RPMI8226 (cell line): ENCODE results near the gene ST3GAL4.
A peak's percentile ranks its signal among the peaks of the same experiment; 100 is the strongest.
"Not testable (repeated sequence)": the region's sequence is repeated elsewhere in the genome, so short reads cannot be mapped to it uniquely, and the experiment has no call there.

ENCODE experiments used
- DNase-seq: peaks from one replicate; pipeline ENCODE4 v3.0.0-alpha.2; 2015

The ST3GAL4 gene, protein sequence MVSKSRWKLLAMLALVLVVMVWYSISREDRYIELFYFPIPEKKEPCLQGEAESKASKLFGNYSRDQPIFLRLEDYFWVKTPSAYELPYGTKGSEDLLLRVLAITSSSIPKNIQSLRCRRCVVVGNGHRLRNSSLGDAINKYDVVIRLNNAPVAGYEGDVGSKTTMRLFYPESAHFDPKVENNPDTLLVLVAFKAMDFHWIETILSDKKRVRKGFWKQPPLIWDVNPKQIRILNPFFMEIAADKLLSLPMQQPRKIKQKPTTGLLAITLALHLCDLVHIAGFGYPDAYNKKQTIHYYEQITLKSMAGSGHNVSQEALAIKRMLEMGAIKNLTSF

DNA sequence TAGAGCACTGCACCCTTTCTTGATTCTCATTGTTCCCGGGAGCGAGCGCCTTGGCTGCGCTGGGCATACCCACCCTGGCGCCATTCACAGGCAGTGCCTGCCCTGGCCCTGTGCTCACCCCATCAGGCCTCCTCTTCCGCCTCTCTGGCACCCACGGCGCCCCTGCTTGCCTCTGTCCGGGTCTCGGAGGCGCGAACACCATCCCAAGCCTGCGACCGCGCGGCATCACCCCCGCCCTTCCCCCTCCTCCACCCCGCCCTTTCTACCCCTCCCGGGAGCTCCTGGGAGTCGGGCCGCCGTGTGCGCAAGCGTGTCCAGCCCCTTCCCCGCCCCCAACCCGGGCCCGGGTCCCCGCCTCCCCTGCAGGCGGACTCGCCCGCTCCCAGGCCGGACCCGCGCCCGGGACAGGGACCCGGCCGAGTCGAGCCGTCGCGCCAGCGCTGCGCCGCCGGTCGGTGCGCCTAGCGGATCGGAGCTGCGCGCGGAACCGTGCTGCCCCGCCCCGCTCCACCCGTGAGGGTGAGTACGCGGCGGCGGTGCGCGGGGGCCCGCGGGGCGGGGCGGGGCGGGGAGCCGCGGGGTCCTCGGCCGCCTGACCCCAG lies at the start of gene ST3GAL4:
Gene ST3GAL4, plus strand, starts transcription at position 363 of the 602 bp plus-strand sequence. CDS start 50,470 bp downstream, outside the sequence.
- peak; percentile 57 for DNase-seq

DNA sequence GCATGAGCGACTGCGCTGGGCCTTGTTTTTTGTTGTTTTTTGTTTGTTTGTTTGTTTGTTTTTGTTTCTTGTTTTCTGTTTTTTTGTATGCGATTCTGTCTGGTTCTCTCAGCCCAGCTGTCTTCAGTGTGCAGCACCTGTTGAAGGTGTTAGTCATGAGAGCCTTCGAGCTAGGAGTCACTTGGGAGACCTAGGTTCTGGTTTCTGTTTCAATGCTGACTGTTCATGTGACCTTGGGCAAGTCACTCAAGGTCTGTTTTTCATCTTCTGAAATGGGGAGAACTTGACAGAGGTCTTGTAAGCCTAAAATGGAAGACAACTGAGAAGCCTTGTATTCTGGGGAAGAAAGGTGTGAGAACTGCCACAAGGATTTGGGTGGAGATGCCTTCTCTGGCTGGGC lies 49.8 kb upstream of the ST3GAL4 start:
- peak; percentile 65 for DNase-seq

DNA sequence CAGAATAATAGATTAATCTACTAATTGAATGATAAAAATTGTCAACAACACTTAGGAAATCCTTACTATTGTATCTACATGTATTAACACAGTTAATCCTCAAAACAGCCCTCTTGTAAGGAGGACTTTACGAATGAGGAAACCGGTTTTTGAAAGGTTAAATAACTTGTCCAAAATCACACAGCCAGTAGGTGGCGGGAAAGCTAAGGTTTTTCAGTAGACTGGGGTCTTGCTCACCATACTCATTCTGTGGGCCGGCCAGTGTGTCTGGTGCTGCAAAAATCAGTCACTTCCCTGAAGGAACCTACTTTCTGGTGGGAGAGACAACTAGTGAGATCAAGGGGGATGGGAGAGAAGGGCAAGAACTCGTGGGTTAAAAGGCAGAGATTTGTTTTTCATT lies 47.8 kb upstream of the ST3GAL4 start:
- DNase-seq: no peak

DNA sequence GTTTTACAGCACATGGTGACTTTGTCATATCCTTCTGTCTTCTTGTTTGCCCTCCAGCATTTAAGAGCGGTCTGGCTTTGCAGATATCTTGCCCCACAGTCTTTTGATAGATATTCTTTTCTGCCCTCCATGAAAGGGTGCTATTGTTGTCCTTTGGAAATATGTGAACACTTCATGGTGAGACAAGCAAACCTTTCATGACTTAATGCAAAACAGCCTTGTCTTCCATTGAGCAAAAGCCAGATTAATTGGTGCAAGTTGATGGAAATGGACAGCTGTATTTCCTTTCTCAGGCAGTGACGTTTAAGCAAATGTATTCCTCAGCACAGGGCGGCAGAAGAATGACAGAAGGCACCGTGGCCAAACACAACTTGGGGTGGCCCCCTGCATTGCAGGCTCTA lies 47.2 kb upstream of the ST3GAL4 start:
- DNase-seq: no peak

DNA sequence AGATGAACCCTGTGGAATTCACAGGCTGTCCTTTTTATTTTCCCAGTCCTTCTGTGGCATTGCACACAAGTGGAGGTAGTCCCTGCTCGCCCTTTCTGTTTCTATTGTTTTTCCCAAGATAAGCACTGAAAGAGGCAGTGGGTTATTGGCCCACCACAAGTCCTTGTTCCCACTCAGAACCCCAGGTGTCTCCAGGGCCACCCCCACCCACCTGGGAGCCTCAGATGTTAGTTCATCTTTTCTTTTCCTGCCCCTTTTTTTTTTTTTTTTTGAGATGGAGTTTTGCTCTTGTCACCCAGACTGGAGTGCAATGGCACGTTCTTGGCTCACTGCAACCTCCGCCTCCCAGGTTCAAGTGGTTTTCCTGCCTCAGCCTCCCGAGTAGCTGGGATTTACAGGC lies 46.7 kb upstream of the ST3GAL4 start:
- DNase-seq: not testable (repeated sequence)

DNA sequence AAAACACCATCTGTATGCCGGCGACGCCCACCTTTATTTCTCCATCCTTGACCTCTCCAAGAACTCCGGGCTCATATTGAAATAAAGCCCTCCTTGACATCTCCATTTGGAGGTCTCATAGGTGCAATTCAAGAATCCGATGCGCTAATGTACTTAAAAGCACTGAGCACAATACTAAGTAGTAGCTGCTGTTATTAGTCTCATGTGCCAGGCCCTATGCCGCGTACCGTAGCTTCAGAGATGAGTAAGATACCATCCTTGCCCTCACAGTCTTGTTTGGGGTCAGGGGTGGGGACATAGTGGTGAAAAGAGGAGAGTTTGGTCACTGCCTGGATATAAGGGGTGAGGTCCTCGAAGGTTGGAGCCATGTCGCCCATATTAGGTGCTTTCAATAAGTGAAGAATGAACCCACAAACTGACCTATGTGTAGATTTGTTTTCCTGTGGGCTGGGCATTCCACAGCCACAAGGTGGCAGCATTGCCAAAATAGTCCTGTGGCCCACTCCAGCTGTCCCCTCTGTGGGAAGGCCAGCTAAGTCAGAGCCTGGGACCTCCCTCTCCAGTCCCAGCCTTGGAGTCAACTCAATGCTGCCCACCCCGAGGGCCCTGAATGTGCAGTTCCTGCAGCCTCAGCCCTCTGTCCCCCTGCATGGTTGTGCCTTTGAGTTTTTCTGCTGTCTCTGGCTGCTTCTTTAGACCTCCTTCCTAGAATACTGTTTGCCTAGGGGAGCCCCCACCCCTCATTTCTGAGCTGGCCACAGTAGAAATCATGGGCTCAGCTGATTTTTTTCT lies 45.1 kb upstream of the ST3GAL4 start:
- DNase-seq: peak; percentile 58

DNA sequence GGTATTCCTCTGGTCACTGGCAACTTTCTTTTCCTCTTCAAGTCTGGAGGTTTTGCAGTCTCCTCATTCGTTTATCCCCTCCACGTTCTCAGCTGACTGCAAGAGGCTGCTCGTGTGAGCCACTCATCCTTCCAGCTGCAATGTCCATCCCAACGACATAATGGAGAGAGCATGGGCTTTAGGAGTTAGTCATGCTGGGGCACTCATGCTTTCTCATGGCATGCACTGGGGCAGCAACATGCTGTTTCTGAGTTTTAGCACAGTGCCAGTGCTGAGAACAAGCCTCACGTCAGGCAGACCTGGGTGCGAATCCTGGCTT lies 44.5 kb upstream of the ST3GAL4 start:
- DNase-seq: no peak

DNA sequence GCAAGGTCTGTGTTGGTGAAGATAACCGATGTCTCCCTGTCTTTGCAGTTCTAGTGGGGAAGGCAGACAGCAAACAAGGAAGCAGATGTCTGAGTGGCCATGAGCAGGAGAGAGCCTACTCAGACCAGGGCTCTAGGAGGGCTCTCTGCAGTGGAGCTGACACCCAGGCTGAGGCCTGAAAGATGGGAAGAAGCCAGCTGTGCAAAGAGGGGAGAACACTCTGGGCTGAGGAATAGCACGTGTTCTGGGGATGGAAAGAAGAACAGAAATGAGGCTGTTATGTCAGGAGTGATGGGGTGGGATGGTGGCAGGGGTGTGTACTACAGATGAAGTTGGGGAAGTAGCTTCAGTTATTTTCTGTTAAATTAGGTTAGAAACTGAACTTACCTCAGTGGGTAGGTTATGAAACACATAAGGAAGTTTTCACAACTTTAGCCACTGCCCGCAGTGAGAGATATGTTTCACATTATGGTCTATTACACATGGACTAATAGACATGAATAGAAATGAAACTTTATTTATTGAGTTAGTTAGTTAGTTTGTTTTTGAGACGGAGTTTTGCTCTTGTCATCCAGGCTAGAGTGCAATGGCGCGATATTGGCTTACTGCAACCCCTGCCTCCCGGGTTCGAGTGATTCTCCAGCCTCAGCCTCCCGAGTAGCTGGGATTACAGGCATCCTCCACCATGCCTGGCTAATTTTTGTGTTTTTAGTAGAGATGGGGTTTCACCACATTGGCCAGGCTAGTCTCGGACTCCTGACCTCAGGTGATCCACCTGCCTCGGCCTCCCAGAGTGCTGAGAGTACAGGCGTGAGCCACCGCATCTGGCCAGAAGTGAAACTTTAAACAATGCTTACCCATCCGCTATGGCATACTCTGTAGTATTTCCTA lies 43.8 kb upstream of the ST3GAL4 start:
- DNase-seq: no peak

DNA sequence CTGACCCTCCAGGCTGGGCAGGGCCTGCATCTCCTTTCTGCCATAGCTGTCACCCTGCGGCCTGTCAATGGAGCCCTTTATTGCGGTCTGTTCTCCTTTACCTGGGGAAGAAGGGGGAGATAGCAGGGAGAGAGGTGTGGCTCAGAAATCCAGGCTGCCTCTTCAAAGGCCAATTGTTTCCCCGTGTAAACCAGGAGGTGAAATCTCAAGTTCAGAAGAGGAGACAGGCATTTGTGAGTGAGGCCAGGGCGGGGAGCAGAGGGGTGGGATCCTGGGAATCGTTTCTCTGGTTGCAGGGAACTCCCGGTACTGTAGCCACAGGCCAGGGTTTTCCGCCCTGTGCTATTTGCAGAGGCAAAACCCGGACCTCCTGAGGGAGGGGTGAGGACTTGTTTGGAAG lies 42.5 kb upstream of the ST3GAL4 start:
- DNase-seq: no peak

DNA sequence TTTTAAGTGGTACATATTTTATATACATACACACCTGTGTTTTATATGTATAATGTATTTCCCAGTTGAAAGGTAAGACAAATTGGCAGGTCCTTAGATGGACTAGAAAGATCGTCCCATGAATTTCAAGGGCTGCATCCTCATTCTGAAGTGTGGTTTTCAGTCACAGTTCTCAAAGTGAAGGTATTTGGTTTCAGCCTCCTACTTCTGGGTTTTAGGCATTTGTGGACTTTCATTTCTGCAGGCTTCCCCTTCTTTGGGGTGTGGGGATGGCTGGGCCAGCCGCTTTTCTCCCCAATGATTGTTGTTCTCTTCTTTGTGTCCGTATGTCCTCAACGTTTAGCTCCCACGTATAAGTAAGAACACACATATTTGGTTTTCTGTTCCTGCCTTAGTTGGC lies 41.7 kb upstream of the ST3GAL4 start:
- no peak for DNase-seq

DNA sequence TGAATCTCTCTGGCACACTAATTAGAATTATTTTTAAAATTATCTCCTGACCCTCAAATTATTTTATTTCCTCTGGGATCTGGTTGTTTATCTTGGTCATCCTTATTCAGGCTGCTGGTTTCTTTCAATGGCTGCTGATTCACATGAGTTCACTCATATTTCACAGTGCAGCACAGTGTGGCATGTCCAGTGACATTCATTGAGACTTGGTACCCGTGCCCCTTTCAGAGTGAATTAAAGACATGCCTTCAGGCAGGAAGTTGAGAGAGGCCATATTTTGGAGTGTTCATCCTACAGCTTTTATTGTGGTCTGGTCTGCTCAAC lies 38.1 kb upstream of the ST3GAL4 start:
- no peak for DNase-seq

DNA sequence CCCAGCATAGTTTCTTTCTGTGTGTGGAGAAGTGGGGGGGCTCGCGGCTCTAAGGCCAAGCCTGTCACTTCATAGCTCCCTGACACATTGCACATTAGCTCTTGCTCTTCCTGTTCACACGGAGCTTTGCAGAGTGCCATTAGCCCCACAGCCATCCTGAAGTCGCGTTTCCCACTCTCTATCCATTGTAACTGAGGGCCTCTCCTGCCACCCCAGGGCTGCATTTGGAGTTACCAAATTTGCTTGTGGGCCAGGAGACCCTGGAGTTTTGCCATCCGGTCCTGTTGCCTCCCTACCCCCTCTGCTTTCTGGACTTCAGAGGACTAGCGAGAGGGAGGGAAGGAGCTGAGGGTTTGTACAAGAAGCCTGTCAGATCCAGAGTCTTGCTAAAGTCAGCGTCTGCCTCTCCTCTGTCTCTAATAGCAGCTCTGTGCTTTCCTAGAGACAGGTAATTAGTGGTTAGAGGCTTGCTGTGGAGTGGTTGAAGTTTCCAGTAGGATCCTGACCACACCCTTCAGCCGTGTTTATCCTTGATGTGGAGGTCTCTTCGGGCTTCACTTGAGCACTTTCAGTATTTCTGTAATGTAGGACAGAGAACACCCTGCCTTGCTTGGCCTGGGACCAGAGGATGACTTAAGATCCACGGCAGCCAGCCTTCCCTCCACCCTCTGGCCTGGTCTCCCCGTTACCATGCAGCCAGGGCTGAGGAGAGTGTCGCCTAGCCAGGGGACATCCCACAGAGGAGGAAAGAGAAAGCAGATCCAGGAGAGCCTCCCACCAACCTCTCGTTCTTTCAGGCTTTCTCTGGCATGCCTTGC lies 37.5 kb upstream of the ST3GAL4 start:
- no peak for DNase-seq

DNA sequence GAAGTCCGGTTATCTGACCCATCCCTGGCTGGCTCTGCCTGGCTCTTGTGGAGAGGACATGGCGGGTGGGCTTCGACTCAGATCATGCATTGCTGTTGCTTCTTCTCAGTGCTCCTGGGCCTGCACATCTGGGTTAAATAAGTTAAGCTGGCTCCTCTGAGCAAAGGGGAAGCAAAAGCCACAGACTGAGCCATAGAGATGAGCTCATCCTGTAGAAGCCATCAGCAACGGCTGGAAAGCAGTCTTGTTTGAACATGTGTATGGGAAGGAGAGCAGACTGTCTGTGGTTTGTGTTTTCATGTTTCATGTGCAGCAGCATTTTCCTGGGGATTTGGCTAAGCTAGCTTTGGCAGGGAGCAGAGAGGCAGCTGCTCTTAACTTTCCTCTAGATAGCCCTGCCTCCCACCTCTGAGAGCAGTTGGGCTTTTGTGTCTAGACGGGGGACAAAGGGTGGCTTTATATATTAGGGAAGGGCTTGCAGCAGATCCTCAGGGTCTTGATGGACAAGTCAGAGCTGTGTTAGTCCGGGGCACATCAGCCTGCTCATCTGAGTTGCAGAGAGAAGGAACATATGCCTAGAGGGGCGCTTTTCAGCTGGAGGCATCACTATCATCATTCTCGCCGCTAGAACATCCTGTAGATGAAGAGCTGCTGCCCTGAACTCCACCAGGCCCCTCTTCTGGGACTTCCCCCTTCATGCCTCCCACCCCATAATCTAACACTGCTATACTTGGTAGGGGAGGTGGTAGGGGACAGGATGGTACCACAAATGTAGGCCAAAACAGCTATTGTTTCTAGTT lies 36.7 kb upstream of the ST3GAL4 start:
- peak; percentile 19 for DNase-seq

DNA sequence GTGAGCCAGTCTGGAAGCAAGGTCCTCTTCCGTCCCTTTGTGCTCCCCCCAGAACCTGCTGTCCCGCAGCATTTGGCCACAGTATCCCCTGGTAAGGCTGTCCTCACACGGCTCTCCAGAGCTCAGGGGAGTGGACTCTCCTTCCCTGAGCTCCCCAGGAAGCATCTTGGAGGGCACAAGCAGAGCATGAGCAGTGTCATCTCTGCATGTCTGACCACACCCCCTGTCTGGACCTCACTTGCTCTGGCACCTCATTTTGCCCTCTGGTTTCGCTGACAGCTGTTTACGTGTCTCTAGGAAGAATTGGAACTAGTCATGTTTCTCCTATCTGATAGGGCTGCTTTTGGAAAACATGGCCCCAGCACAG lies 36.1 kb upstream of the ST3GAL4 start:
- DNase-seq: no peak

DNA sequence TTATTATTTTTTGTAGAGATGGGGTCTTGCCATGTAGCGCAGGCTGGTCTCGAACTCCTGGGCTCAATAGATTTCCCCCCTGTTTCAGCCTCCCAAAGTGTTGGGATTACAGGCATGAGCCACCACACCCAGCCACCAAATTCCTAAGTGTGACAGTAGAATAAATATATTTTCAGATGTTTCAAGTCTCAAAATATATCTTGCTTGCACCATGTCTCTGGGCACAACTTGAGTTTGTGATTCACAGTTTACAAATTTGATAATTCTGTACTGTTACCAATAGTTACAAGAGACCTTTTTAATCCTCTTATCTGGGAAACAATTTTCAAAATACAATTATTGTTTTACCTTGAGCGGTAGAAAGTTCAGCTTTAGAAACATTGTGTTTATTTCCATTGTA lies 32.5 kb upstream of the ST3GAL4 start:
- DNase-seq: no peak

DNA sequence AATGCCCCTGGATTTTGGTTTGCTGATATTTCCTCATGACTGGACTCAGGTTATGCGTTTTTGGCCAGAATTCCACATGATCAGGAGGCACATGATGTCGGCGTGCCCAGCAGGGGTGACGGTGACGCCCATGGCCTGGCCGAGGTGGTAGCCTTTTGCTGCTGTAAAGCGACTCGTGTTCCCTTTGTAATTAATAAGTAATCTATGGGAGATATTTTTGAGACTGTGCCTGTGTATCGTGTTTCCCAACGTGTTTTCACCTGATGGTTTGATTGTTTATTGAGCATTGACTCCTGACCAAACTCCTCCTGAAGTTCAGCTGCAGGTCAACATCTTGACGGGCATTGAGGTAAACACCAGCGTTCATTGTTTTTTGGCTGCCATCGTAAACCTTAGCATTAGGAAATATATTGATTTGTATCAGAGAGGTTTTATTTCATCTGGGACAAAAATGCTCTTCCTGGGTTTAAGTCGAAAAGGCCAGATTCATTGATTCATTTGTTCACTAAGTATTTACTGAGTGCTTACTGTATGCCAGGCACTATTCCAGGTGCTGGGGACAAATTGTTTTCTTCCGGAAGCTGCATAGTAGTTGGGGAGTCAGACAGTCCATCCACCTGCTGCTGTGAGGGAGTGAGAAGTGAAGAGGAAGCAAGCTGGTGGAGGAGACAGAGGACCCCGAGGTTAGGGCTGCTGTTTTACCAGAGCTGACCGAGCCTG lies 28.0 kb upstream of the ST3GAL4 start:
- no peak for DNase-seq

DNA sequence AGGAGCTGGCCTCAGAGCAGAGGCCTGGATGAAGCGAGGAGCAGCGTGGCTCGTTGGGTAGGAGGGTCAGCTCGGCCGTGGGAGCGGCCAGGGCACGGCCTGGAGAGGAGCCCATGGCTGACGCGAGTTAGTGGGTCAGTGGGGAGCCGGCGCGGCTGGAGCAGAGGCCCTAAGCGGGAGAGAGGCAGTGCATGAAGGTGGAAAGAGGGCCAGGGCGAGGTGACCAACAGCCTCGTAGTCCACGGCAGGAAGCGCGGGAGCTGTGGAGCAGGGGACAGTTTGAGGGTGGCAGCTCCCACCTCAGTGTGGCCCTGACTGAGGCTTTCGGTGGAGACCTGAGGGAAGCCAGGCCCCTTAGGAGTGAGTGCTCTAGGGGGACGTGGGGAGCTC lies 27.5 kb upstream of the ST3GAL4 start:
- no peak for DNase-seq

DNA sequence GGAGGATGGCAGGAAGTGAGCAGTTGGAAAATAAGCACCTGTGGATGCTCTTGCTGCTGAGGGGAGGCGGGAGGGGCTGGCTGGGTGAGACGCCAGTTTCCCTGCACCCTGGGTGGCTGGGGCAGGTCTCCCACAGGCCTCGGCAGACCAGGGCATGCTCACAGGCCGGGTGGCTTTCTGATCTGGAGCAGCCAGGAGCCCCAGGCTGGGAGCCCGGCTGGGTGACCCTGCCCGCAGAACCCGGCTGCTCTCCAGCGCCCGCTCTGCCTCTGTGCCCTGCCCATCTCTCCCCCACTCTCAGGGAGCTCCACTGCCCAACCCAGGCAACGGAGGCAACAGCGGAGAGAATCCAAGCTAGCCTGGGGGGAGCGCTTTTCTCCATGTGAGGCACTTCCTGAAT lies 27.0 kb upstream of the ST3GAL4 start:
- no peak for DNase-seq

DNA sequence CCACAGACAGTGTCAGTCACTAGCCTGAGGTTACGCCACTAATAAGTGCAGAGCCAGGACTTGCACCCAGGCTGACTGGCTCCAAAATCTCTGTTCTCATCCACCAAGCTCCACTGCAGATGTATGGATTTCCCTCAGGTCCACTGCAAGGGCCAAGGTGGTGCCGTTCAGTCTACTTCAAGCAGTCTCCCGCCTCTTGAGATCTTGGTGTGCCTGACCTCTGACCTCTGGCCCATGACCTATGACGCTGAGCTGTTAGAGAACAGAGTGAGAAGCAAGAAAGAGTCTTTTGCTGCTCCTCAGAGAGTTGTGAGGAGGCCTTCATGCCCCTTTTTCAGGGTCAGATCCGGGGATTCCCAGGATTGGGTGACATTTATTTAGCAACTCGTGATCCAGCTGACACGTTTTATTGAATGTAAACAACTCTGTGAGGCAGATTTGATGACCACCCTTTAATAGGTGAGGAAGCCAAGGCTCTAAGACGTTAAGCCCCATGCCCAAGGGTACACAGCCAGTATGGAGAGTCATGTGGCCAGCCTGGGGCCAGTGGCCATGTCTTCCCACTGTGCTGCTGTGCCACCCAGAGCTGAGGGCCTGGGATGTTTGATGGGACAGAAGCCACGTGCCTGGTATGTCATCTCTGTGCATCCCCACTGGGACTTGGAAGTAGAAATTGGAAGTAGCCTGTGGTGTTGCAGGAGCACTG lies 26.4 kb upstream of the ST3GAL4 start:
- DNase-seq: no peak

DNA sequence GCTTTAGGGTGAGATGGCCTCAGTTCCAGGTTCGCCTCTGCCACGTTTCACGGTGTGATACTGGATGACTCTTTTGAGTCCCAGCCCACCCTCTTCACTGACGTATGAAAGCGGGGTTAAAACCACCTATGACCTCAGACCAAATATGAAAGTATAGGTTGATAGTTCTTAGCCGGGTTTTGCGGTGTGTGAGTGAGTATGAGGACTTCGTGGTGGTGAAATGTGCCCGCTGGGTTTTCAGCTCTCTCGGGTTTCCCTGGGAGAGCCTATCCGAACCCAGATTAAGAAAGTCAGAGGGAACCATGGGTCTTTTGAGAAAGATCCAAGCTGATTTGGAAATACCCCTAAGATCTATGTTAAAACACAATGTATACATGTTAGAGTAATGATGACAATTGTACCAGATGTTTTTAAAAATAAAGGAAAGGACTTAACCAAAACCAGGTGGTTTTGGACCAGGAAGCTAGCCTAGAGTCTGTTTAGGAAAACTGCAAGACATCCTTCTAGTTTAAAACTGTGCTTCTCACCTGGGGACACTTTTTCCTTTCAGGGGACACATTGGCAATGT lies 25.8 kb upstream of the ST3GAL4 start:
- no peak for DNase-seq
